Transverse colon (tissue), 4 donors: ENCODE data around the gene DNAAF5. TPM values are rescaled to one million over a fixed set of nuclear protein-coding genes. Genes with fewer than 3 reads are reported as not detected.

Source experiments
- DNase-seq: peaks from one replicate; pipeline ENCODE4 v3.0.0-alpha.2; 2019
- H3K27ac ChIP-seq, 4 donors: fragments of 200-600 bp; sonication (generic); 2 replicates each; pipeline ENCODE4 v1.5.1; 2016 to 2018; ENCODE audit warnings: inconsistent platforms in 4 of 4
- H3K27me3 ChIP-seq: fragments of 200-600 bp; sonication (generic); 2 replicates; pipeline ENCODE4 v1.5.1; 2017; ENCODE audit warnings: inconsistent platforms
- H3K36me3 ChIP-seq, 4 donors: fragments of 200-600 bp; sonication (generic); 2 replicates each; pipeline ENCODE4 v1.5.1; 2017 to 2019; ENCODE audit warnings: inconsistent platforms in 4 of 4
- H3K4me1 ChIP-seq, 4 donors: fragments of 200-600 bp; sonication (generic); 2 replicates each; pipeline ENCODE4 v1.5.1; 2017 to 2020; ENCODE audit warnings: inconsistent platforms in 4 of 4
- H3K4me3 ChIP-seq, 4 donors: fragments of 200-600 bp; sonication (generic); 1 replicate in 1 of 4; 2 replicates in 3 of 4; pipeline versions ENCODE4 v1.5.1 to v1.6.1; 2017 to 2019; ENCODE audit warnings: inconsistent platforms in 4 of 4
- H3K9me3 ChIP-seq, 2 donors: fragments of 200-600 bp; sonication (generic); 2 replicates each; pipeline ENCODE4 v1.5.1; 2017 to 2019; ENCODE audit warnings: inconsistent platforms in 2 of 2
- EP300 ChIP-seq: sonication (generic); formaldehyde crosslinking; IDR thresholded peaks from one replicate; pipeline ENCODE4 v1.6.1; 2017; ENCODE audit warnings: antibody characterized with exemption, low read depth
- POLR2A ChIP-seq: fragments of 450-650 bp; IDR thresholded peaks from one replicate; pipeline ENCODE4 v1.6.1; 2016; ENCODE audit warnings: antibody characterized with exemption, mild to moderate bottlenecking, moderate library complexity
- POLR2AphosphoS5 ChIP-seq, 3 donors: sonication (generic); formaldehyde crosslinking; IDR thresholded peaks; one replicate each; pipeline ENCODE4 v1.6.1; 2016; ENCODE audit warnings: antibody characterized with exemption in 3 of 3
- WGBS, 2 donors: methylation state at CpG; one replicate each; pipeline ENCODE4 v1.1.5; 2018; ENCODE audit warnings: low coverage in 1 of 2; 5-methylcytosine and 5-hydroxymethylcytosine counted together
- in situ Hi-C, 4 donors: fragments of 200-750 bp; cut with MboI; loops; one replicate each; pipeline versions ENCODE4 v1.15.0 to v1.15.1; 2017; ENCODE audit warnings: low sequenced_read_pairs in 3 of 4, low pct_ligation_motif_present in 1 of 4, low pct_unique_long_range_greater_than_20kb in 1 of 4
- intact Hi-C: fragments of 100-400 bp; cut with DNase I; formaldehyde crosslinking; loops from one replicate; pipeline ENCODE4 v1.15.1; 2023; ENCODE audit warnings: low total_unique reads
- total RNA-seq, 4 donors: library from RNA; depleted of rRNA; stranded (reverse); fragments of >200 nt; gene quantifications; one replicate each; pipeline ENCODE4 v1.1.0, GENCODE V29; 2016
- TF ChIP-seq, protein P1 (sequence below), 5 experiments: fragments of 200-600 bp in 3 of 5; fragments of 450-650 bp in 2 of 5; sonication (generic) in 3 of 5; IDR thresholded peaks; 1 replicate in 2 of 5; 2 replicates in 3 of 5; pipeline ENCODE4 v1.5.1; 2016 to 2017; ENCODE audit warnings: antibody characterized with exemption in 5 of 5, inconsistent platforms in 3 of 5, mild to moderate bottlenecking in 2 of 5, moderate library complexity in 1 of 5

The DNAAF5 gene
- total RNA-seq, 4 donors from 2014 or later, result 20.5 to 97.3 (median 34.6) TPM

DNA sequence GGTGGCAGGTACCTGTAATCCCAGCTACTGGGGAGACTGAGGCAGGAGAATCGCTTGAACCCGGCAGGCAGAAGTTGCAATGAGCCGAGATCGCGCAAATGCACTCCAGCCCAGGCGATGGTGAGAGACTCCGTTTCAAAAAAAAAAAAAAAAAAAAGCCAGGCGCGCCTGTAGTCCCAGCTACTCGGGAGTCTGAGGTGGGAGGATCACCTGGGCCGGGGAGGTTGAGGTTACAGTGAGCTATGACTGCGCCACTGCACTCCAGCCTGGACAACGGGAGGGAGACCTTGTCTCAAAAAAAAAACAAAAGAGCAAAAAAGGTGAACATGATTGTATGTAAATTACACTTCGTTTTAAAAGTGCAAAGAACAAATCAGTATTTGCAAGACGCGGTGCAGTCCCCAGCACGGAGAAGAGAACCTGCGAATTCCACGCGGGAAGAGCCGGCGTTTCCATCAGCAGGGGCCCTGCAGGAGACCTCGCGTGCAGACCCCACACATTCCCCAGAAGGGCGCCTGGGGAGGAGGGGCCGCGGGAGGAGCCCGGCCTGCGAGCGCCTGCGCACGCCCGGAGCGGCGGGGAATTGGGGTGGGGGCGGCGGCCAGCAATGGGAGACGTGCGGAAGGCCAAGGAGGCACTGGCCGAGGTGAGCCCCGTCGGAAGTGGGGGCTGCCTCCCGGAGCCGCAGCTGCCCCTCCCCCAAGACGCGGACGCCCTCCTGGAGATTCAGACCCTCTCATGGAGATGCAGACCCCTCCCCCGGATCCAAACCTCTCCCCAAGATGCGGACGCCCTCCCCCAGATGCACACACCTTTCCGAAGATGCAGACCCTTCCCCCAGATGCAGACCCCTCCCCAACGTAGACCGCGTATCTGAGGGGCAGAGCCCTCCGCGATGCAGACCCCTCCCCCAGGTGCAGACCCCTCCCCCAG, 89.1 kb downstream of the DNAAF5 start:
- H3K9me3 ChIP-seq, result no peaks in the 10 kb centered on the region
- peaks cover 15 to 42% (median 26%) of the 10 kb centered on the region in 4 donors for H3K4me1 ChIP-seq
- 19% methylated on average over 32 of the region's 56 CpGs; no CpG with 5 or more reads in 1 of the 2 donors for WGBS, 2 donors
- H3K27me3 ChIP-seq, result no peaks in the 10 kb centered on the region
- no peaks in the 10 kb centered on the region for H3K36me3 ChIP-seq
- intact Hi-C loops, result no loop called here
- peak; percentile 46 for DNase-seq
- in situ Hi-C loops, result no loop called here
- TF ChIP-seq POLR2AphosphoS5 (IDR thresholded peaks at IDR 0.05), result no peak
- TF ChIP-seq EP300, result no peak
- TF ChIP-seq, protein P1, sequence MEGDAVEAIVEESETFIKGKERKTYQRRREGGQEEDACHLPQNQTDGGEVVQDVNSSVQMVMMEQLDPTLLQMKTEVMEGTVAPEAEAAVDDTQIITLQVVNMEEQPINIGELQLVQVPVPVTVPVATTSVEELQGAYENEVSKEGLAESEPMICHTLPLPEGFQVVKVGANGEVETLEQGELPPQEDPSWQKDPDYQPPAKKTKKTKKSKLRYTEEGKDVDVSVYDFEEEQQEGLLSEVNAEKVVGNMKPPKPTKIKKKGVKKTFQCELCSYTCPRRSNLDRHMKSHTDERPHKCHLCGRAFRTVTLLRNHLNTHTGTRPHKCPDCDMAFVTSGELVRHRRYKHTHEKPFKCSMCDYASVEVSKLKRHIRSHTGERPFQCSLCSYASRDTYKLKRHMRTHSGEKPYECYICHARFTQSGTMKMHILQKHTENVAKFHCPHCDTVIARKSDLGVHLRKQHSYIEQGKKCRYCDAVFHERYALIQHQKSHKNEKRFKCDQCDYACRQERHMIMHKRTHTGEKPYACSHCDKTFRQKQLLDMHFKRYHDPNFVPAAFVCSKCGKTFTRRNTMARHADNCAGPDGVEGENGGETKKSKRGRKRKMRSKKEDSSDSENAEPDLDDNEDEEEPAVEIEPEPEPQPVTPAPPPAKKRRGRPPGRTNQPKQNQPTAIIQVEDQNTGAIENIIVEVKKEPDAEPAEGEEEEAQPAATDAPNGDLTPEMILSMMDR (IDR thresholded peaks at IDR 0.05), result no peak
- no peak for TF ChIP-seq POLR2A
- H3K4me3 ChIP-seq, result peak overlapping the region; percentile 37 to 98 (median 70)
- H3K27ac ChIP-seq, result peak overlapping the region; percentile 92 to 96 (median 94)

DNA sequence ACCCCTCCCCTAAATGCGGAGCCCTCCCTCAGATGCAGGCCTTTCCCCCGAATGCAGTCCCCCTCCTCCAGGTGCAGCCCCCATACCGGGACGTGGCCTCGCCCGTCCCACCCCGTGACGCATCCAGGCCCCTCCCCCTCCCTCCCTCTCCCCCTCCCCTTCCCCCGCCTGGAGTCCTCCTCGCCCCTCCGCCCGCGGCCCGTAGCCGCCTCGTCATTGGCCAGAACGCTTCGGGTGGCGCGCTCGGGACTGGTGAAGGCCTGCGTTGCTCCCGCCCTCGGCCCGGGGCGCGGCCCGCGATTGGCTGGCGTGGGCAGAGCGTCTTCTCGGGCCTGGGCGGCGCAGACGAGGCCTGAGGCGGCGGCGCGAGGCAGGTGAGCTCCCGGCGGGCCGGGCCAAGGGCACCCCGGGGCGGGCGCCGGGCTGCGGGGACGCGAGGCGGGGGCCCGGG, 89.8 kb downstream of the DNAAF5 start:
- H3K4me3 ChIP-seq, result peak overlapping the region; percentile 45 to 99 (median 97)
- H3K27ac ChIP-seq, result peak overlapping the region; percentile 92 to 96 (median 94)
- in situ Hi-C loops (no loop called here), intact Hi-C loops (no loop called here)
- H3K4me1 ChIP-seq, result peaks cover 15 to 50% (median 29%) of the 10 kb centered on the region in 4 donors
- H3K9me3 ChIP-seq, result no peaks in the 10 kb centered on the region
- TF ChIP-seq, protein P1 (IDR thresholded peaks at IDR 0.05), result no peak
- TF ChIP-seq POLR2AphosphoS5 (IDR thresholded peaks at IDR 0.05) (peak; percentile 91 to 96 (median 94)), POLR2A (peak; percentile 55)
- no peaks in the 10 kb centered on the region for H3K27me3 ChIP-seq
- 0% methylated on average over 12 of the region's 51 CpGs; no CpG with 5 or more reads in 1 of the 2 donors for WGBS, 2 donors
- no peaks in the 10 kb centered on the region for H3K36me3 ChIP-seq
- DNase-seq, result peak; percentile 98

DNA sequence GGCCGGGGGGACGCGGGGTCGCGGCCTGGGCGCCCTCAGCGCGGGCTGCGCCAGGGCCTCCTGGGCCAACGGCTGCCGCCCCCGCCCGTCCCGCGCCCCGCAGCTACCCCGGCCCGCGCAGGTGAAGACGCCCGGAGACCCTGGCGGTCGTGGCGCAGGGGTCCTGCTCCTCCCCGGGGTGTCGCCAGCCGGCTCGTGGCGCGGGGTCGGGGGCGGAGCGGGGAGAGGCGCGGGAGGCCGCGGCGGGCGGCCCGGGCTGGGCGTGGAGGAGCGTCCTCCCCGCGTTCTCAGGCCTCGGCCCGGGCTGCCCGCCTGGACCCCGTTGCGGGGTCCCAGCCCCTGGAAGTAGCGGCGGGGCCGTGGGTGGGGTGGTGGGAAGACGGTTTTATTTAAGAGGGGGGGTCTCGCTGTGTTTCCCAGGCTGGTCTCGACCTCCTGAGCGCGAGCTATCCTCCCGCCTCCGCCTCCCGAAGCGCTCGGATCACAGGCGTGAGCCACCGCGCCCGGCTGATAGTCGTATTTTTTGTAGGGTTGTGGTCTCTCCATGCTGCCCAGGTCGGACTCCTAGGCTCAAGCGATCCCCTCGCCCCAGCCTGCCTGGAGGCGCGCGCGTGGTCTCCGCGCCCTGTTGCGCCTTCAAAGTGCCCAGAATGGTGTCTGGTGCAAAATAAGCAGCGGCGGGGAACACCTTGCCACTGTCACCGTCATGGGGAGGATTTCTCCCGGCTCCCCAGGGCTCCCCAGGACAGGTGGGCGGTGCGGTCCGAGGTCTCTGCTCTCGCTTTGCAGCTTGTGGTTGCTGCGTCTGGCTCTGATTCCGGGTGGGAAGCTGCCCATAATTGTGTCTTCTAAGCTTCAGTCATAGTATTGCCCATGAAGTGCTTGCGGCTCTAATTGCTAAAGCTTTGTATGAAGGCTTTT, 90.5 kb downstream of the DNAAF5 start:
- Histone ChIP-seq H3K27ac (peak overlapping the region; percentile 85 to 96 (median 93)), H3K4me1 (peaks cover 17 to 56% (median 35%) of the 10 kb centered on the region in 4 donors), H3K4me3 (peak overlapping the region; percentile 93 to 99 (median 97)), H3K9me3 (no peaks in the 10 kb centered on the region), H3K36me3 (no peaks in the 10 kb centered on the region), H3K27me3 (no peaks in the 10 kb centered on the region)
- 0% methylated on average over 50 of the region's 88 CpGs; no CpG with 5 or more reads in 1 of the 2 donors for WGBS, 2 donors
- peak; percentile 37 for DNase-seq
- in situ Hi-C loops (no loop called here), intact Hi-C loops (no loop called here)
- TF ChIP-seq, protein P1 (IDR thresholded peaks at IDR 0.05), result no peak
- TF ChIP-seq POLR2A, result peak; percentile 10
